ENCODE results near the gene FBXW12.

GRCh38 chr3:48437812-48438211 is 65.8 kb downstream of the FBXW12 start:
- TF ChIP-seq MAX (IDR thresholded peaks at IDR 0.05; ENCODE audit: low read depth, low read length) (no peak), CTCF (IDR thresholded peaks at IDR 0.05; ENCODE audit: low read depth, low read length) (no peak)
